K562 (cell line): ENCODE measurements around the gene NPB. TPM values are rescaled to one million over a fixed set of nuclear protein-coding genes. Genes with fewer than 3 reads are reported as not detected.
A peak's percentile ranks its signal among the peaks of the same experiment; 100 is the strongest.

Experiments
- MYC ChIP-seq, 2 experiments: fragments of 250-450 bp in 1 of 2; sonication (Bioruptor Pico) in 1 of 2; IDR thresholded peaks; 2 replicates each; pipeline versions ENCODE4 v1.5.1 to v1.6.1; 2012 to 2021; ENCODE audit warnings: low read depth in 2 of 2, borderline replicate concordance in 1 of 2, improper control_type of control experiment in 1 of 2, low read length in 1 of 2, mild to moderate bottlenecking in 1 of 2, moderate library complexity in 1 of 2
- ZNF253 ChIP-seq: fragments of 250-450 bp; sonication (Bioruptor Pico); conservative IDR thresholded peaks from 2 replicates; pipeline ENCODE4 v1.6.1; 2021; ENCODE audit warnings: mild to moderate bottlenecking
- ZNF318 ChIP-seq, 2 experiments: fragments of 450-650 bp; IDR thresholded peaks; 2 replicates each; pipeline ENCODE4 v1.6.1; 2016; ENCODE audit warnings: mild to moderate bottlenecking in 2 of 2, borderline replicate concordance in 1 of 2, low read depth in 1 of 2, moderate library complexity in 1 of 2
- polyA plus RNA-seq, 8 experiments: library from polyadenylated mRNA; depleted of rRNA in 4 of 8; stranded (reverse) in 5 of 8; unstranded in 3 of 8; fragments of >200 nt; fragmentation: Nextera tagmentation in 2 of 8; fragmentation: Illumina TruSeq in 1 of 8; extraction: Ambion mirVana in 2 of 8; extraction: Trizol in 1 of 8; gene quantifications; 2 replicates each; pipeline versions ENCODE4 v1.2.1 to v1.2.3, GENCODE V29; 2011 to 2014; ENCODE audit warnings: inconsistent platforms in 1 of 8, missing spikeins in 1 of 8
- total RNA-seq, 7 experiments: library from RNA; depleted of rRNA in 6 of 7; stranded (reverse); fragments of >200 nt in 6 of 7; fragmentation: Illumina TruSeq in 2 of 7; extraction: Trizol in 2 of 7; gene quantifications; 2 replicates each; pipeline versions ENCODE4 v1.2.1 to v1.2.3, GENCODE V29; 2011 to 2021; ENCODE audit warnings: low replicate concordance in 1 of 7

The NPB gene
- total and polyA plus RNA-seq, 9 of the 15 experiments (the other 6 are each of a cell fraction or from before 2014, with no cell fraction given): 0.03 to 0.61 (median 0.14) TPM; not detected in 2

DNA sequence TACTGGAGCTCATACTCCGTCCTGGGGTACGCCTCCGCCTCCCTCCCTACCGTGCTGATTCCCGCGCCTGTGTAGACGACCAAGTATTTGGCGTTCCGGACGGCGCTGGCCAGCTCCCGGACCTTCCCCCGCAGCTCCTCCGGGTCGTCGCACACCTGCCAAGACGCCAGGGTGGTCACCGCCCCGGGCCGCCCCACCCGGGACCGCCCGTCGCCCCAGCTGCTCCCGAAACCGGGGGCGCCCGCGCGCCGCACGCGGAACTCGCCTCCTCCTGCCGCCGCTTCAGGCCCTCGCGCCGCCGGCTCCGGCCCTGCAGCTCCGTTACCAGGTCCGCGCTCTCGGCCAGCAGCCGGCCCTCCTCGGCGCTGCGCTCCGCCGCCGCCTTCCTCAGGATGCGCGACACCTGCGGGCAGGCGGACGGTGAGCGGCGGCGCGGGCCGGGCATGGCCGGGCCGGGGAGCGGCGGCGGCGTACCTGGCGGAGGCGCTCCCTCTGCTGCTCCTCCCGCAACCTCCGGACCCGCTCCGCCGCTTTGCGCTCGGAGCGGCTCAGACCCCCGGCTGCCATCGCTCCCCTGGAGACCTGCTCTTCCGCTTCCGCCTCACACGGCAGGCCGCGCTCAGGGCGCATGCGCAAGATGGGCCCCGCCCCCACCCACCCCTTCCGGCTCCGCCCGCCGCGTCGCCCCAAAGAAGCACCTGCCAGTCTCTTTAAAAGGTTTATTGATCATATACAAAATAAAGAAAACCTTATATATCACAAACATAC, 15.7 kb downstream of the NPB start, which contains the start of gene SIRT7 (continued):
- TF ChIP-seq ZNF318 (IDR thresholded peaks at IDR 0.05; ENCODE audit: borderline replicate concordance in 1 of 2, low read depth in 1 of 2) (no peak), MYC (IDR thresholded peaks at IDR 0.05; ENCODE audit: low read depth, low read length) (peak; percentile 41; the same call in 1 of the 2 replicates), MYC (CRISPR knock-in tag; IDR thresholded peaks at IDR 0.05; ENCODE audit: borderline replicate concordance, low read depth) (no peak), ZNF253 (CRISPR knock-in tag) (no peak)
